ENCODE data around the gene KRAS.

KRAS gene

GRCh38 chr12:25236190-25236589 is 14.5 kb downstream of the KRAS start:
- DNase-seq (ENCODE audit: insufficient read length, low spot score) (no peak), FAIRE-seq (no peak)
- no peak for TF ChIP-seq CTCF (IDR thresholded peaks at IDR 0.05; ENCODE audit: insufficient read depth, missing control alignments)

GRCh38 chr12:25213338-25213737 is 37.4 kb downstream of the KRAS start:
- no peak for DNase-seq (ENCODE audit: insufficient read length, low spot score)
- TF ChIP-seq CTCF (IDR thresholded peaks at IDR 0.05; ENCODE audit: insufficient read depth, missing control alignments) = no peak
- no peak for FAIRE-seq

- no peak for FAIRE-seq
- TF ChIP-seq CTCF (IDR thresholded peaks at IDR 0.05; ENCODE audit: insufficient read depth, missing control alignments) = no peak
- DNase-seq (ENCODE audit: insufficient read length, low spot score) = no peak
Measured at GRCh38 chr12:25208554-25208953, 42.2 kb downstream of the KRAS start.

- DNase-seq (ENCODE audit: insufficient read length, low spot score) (no peak), FAIRE-seq (peak; percentile 32)
- no peak for TF ChIP-seq CTCF (IDR thresholded peaks at IDR 0.05; ENCODE audit: insufficient read depth, missing control alignments)
Measured at GRCh38 chr12:25207846-25208245, 42.9 kb downstream of the KRAS start.

GRCh38 chr12:25207411-25207810 is 43.3 kb downstream of the KRAS start:
- FAIRE-seq = no peak
- no peak for TF ChIP-seq CTCF (IDR thresholded peaks at IDR 0.05; ENCODE audit: insufficient read depth, missing control alignments)
- no peak for DNase-seq (ENCODE audit: insufficient read length, low spot score)

- no peak for DNase-seq (ENCODE audit: insufficient read length, low spot score)
- no peak for TF ChIP-seq CTCF (IDR thresholded peaks at IDR 0.05; ENCODE audit: insufficient read depth, missing control alignments)
- FAIRE-seq = no peak
Measured at GRCh38 chr12:25202137-25202536, 48.6 kb downstream of the KRAS start.

GRCh38 chr12:25200703-25201102 is 50.0 kb downstream of the KRAS start:
- TF ChIP-seq CTCF (IDR thresholded peaks at IDR 0.05; ENCODE audit: insufficient read depth, missing control alignments) = no peak
- no peak for DNase-seq (ENCODE audit: insufficient read length, low spot score)
- no peak for FAIRE-seq
